Thoracic aorta (tissue), 2 donors: ENCODE measurements around the gene RHOG. TPM values are rescaled to one million over a fixed set of nuclear protein-coding genes. Genes with fewer than 3 reads are reported as not detected.

Source experiments
- ATAC-seq: fragments of 150-250 bp; one replicate; pipeline ENCODE4 v1.8.0; 2017; ENCODE audit warnings: low read depth; ENCODE audit not compliant: insufficient number of reproducible peaks, low FRiP score
- DNase-seq: peaks from one replicate; pipeline ENCODE4 v3.0.0-alpha.2; 2020; ENCODE audit warnings: low spot score
- H3K27ac ChIP-seq, 2 donors: fragments of 200-600 bp; sonication (generic); 1 replicate in 1 of 2; 2 replicates in 1 of 2; pipeline ENCODE4 v1.5.1; 2016; ENCODE audit warnings: mild to moderate bottlenecking in 2 of 2, moderate library complexity in 2 of 2
- H3K27me3 ChIP-seq: fragments of 200-600 bp; sonication (generic); replicated peaks from 2 replicates; pipeline ENCODE4 v1.6.0; 2016; ENCODE audit warnings: mild to moderate bottlenecking; ENCODE audit not compliant: insufficient read depth
- H3K36me3 ChIP-seq: fragments of 200-600 bp; sonication (generic); one replicate; pipeline ENCODE4 v1.5.1; 2016
- H3K4me1 ChIP-seq, 2 donors: fragments of 200-600 bp; sonication (generic); 1 replicate in 1 of 2; 2 replicates in 1 of 2; pipeline versions ENCODE4 v1.5.1 to v1.6.0; 2016; ENCODE audit warnings: low read depth in 2 of 2, mild to moderate bottlenecking in 1 of 2; ENCODE audit not compliant: control insufficient read depth in 1 of 2
- H3K4me3 ChIP-seq: fragments of 200-600 bp; sonication (generic); 2 replicates; pipeline ENCODE4 v1.5.1; 2016; ENCODE audit warnings: mild to moderate bottlenecking
- H3K9me3 ChIP-seq: fragments of 200-600 bp; sonication (generic); 2 replicates; pipeline ENCODE4 v1.5.1; 2016
- CTCF ChIP-seq: fragments of 200-600 bp; sonication (generic); IDR thresholded peaks from one replicate; pipeline ENCODE4 v1.5.1; 2019; ENCODE audit warnings: antibody characterized with exemption
- total RNA-seq, 2 donors: library from RNA; depleted of rRNA; stranded (reverse); fragments of >200 nt; gene quantifications; one replicate each; pipeline versions ENCODE4 v1.1.0 to v1.2.3, GENCODE V29; 2016

The RHOG gene
- total RNA-seq, 2 donors from 2014 or later = 49.4 to 69.7 TPM

GRCh38 chr11:3834349-3834663 is 6.5 kb downstream of the RHOG start:
- no peaks in the 10 kb centered on the region for H3K27me3 ChIP-seq
- ATAC-seq (no peak), DNase-seq (no peak)
- H3K9me3 ChIP-seq = no peaks in the 10 kb centered on the region
- H3K27ac ChIP-seq = no peak overlapping the region
- H3K36me3 ChIP-seq = peaks cover 6% of the 10 kb centered on the region
- TF ChIP-seq CTCF = no peak
- no peak overlapping the region for H3K4me3 ChIP-seq
- peaks cover 29 to 47% of the 10 kb centered on the region in 2 donors for H3K4me1 ChIP-seq

DNA sequence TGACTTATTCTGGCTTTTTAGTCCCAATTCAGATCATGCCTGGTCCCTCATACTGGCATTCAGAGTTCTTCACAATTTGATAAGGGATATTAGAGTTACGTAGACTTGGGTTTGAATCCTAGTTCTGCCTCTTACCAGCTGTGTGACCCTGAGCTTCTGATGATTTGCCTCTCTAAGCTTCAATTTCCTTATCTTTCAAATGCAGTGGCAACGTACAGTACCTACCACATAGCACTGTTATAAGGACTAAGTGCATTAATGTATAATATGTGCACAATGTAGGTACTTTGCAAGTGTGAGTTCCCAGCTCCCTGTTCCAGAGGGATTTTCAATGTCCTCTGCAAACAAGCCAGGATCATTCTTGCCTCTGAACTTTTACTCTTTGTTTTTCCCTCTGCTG is 7.3 kb downstream of the RHOG start:
- DNase-seq = no peak
- no peak overlapping the region for H3K27ac ChIP-seq
- ATAC-seq = no peak
- no peaks in the 10 kb centered on the region for H3K9me3 ChIP-seq
- H3K36me3 ChIP-seq = peaks cover 6% of the 10 kb centered on the region
- no peaks in the 10 kb centered on the region for H3K27me3 ChIP-seq
- H3K4me3 ChIP-seq = no peak overlapping the region
- peaks cover 29 to 39% of the 10 kb centered on the region in 2 donors for H3K4me1 ChIP-seq
- no peak for TF ChIP-seq CTCF

- no peak for TF ChIP-seq CTCF
- ATAC-seq = no peak
These were observed 7.9 kb downstream of the RHOG start for GRCh38 chr11:3832816-3833215.

GRCh38 chr11:3831378-3832239 is 9.2 kb downstream of the RHOG start:
- no peak overlapping the region for H3K27ac ChIP-seq
- ATAC-seq (no peak), DNase-seq (no peak)
- no peaks in the 10 kb centered on the region for H3K27me3 ChIP-seq
- TF ChIP-seq CTCF = no peak
- peaks cover 22 to 25% of the 10 kb centered on the region in 2 donors for H3K4me1 ChIP-seq
- H3K36me3 ChIP-seq = peaks cover 23% of the 10 kb centered on the region
- H3K9me3 ChIP-seq = no peaks in the 10 kb centered on the region
- no peak overlapping the region for H3K4me3 ChIP-seq

More at GRCh38 chr11:3832816-3833215, 7.9 kb downstream of the RHOG start:
- no peaks in the 10 kb centered on the region for H3K9me3 ChIP-seq
- peaks cover 29 to 35% of the 10 kb centered on the region in 2 donors for H3K4me1 ChIP-seq
- H3K4me3 ChIP-seq = no peak overlapping the region
- peaks cover 11% of the 10 kb centered on the region for H3K36me3 ChIP-seq
- no peak for DNase-seq
- no peaks in the 10 kb centered on the region for H3K27me3 ChIP-seq
- H3K27ac ChIP-seq = no peak overlapping the region

- ATAC-seq = no peak
- Histone ChIP-seq H3K4me1 (peaks cover 19 to 25% of the 10 kb centered on the region in 2 donors), H3K4me3 (no peak overlapping the region), H3K36me3 (peaks cover 26% of the 10 kb centered on the region), H3K27ac (no peak overlapping the region), H3K27me3 (no peaks in the 10 kb centered on the region), H3K9me3 (no peaks in the 10 kb centered on the region)
- TF ChIP-seq CTCF = no peak
- DNase-seq = no peak
These were observed 10.0 kb downstream of the RHOG start for GRCh38 chr11:3830730-3831129.
